H1 (cell line): ENCODE measurements around the gene PCSK4. TPM values are rescaled to one million over a fixed set of nuclear protein-coding genes. Genes with fewer than 3 reads are reported as not detected.

Source experiments
- CBX5 ChIP-seq: fragments of 300-800, 300-1000 bp; sonication (generic); IDR thresholded peaks from 2 replicates; pipeline ENCODE4 v1.7.1; 2016; ENCODE audit warnings: antibody characterized with exemption, low read length, low read depth
- HDAC2 ChIP-seq, 2 experiments: fragments of 300-600 bp in 1 of 2; sonication (generic) in 1 of 2; IDR thresholded peaks; 2 replicates each; pipeline ENCODE4 v1.6.1; 2011 to 2012; ENCODE audit warnings: low read depth in 2 of 2, low read length in 2 of 2, mild to moderate bottlenecking in 2 of 2, moderate library complexity in 2 of 2, borderline replicate concordance in 1 of 2, inconsistent platforms in 1 of 2
- KDM4A ChIP-seq: IDR thresholded peaks from one replicate; pipeline ENCODE4 v1.7.1; 2012; ENCODE audit warnings: low read depth, mild to moderate bottlenecking, moderate library complexity, low read length, inconsistent platforms; ENCODE audit not compliant: severe bottlenecking
- NRF1 ChIP-seq: IDR thresholded peaks from 2 replicates; pipeline ENCODE4 v1.6.1; 2011; ENCODE audit warnings: mild to moderate bottlenecking, low read depth, low read length, improper control_type of control experiment
- SP2 ChIP-seq: IDR thresholded peaks from 2 replicates; pipeline ENCODE4 v1.6.1; 2012; ENCODE audit warnings: mild to moderate bottlenecking, low read length, inconsistent platforms
- ZNF274 ChIP-seq: IDR thresholded peaks from 2 replicates; pipeline ENCODE4 v1.7.0; 2012; ENCODE audit warnings: low read length, borderline replicate concordance; ENCODE audit errors: extremely low read depth
- polyA plus RNA-seq, 7 experiments: library from polyadenylated mRNA; depleted of rRNA in 3 of 7; stranded (reverse) in 5 of 7; unstranded in 2 of 7; fragments of >200 nt in 5 of 7; fragments of 200-250 nt in 2 of 7; gene quantifications; 1 replicate in 5 of 7; 2 replicates in 1 of 7; 4 replicates in 1 of 7; pipeline versions ENCODE4 v1.2.1 to v1.2.3, GENCODE V29; 2011 to 2013; ENCODE audit warnings: missing spikeins in 2 of 7, mixed read lengths in 2 of 7
- total RNA-seq: library from RNA; stranded (reverse); fragmentation: NEBNext Ultra II Directional; extraction: Animal tissue kit (Norgen Biotek cat#: 25700); gene quantifications from 2 replicates; pipeline ENCODE4 v1.2.1, GENCODE V29; 2021

The PCSK4 gene
- total and polyA plus RNA-seq, 2 of the 8 experiments (the other 6 are each of a cell fraction or from before 2014, with no cell fraction given) = 9.8 to 10.7 TPM

DNA sequence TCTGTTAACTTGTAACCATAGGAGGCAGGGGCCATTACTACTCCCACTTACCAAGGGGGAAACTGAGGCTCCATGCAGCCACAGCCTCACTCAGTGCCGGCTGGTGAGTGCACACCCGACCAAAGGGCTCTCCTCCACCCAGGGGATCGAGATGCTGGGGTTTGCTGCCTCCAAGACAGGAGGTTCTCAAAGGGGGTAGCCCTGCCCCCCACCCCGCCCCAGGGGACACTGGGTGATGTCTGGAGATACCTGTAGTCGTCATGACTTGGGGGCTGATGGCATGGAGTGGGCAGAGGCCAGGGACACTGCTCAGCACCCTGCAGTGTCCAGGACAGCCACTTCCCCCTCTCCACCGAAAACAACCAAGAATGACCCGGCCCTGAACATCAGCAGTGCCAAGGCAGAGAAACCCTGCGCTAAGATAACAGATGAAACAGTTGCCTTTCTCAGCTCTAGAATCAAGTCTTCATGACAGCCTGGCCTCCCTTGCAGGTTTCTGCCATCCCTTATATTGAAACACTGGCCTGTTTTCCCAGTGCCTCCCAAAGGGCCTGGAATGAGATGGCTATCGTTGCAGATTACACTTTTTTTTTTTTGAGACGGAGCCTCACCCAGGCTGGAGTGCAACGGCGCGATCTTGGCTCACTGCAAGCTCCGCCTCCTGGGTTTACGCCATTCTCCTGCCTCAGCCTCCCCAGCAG is 4.1 kb upstream of the PCSK4 start (continued):
- no peak for TF ChIP-seq SP2
- TF ChIP-seq CBX5 = no peak
- TF ChIP-seq ZNF274 = no peak
- TF ChIP-seq HDAC2 (IDR thresholded peaks at IDR 0.05; ENCODE audit: borderline replicate concordance in 1 of 2, low read depth in 2 of 2, low read length in 2 of 2) = no peak
- no peak for TF ChIP-seq KDM4A
- no peak for TF ChIP-seq NRF1
